ENCODE data around the gene TDRD12. TPM values are rescaled to one million over a fixed set of nuclear protein-coding genes. Genes with fewer than 3 reads are reported as not detected.
"Not testable (repeated sequence)": the region's sequence is repeated elsewhere in the genome, so short reads cannot be mapped to it uniquely, and the experiment has no call there.

The TDRD12 gene
- total RNA-seq, 1 experiment from 2014 or later = 0.64 TPM

DNA sequence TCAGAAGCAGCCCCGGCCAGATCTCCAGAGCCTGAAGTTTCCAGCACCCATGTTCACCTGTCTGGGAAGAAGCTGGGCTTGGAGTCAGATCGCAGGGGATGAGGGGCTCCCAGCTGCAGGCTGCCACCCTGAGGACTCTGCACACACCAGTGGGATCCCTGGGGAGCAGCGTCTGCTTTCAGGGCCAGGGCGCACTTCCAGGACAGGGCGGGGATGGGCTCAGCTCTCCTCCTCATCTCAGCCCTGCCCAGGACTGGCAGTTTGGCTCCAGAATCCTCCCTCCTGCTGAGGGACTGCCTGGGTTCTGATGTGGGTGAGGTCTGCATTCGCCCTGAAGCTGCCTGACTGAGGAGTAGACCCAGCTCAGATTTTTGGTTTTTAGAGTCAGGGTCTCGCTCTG is 146.5 kb downstream of the TDRD12 start:
- no peak for DNase-seq (ENCODE audit: low spot score)
- H3K36me3 ChIP-seq (ENCODE audit: insufficient read depth, low read length, poor library complexity, severe bottlenecking) = no peaks in the 10 kb centered on the region
- no peak overlapping the region for H3K27ac ChIP-seq (ENCODE audit: low read depth, low read length, poor library complexity, severe bottlenecking)
- CTCF ChIA-PET = no interaction called here
- H3K27me3 ChIP-seq (replicated peaks; ENCODE audit: insufficient read depth, low read depth, low read length, poor library complexity) = no peaks in the 10 kb centered on the region
- no peak for TF ChIP-seq EZH2 (IDR thresholded peaks at IDR 0.05; ENCODE audit: borderline replicate concordance, low read depth, low read length, poor library complexity, severe bottlenecking)
- TF ChIP-seq, protein P1, sequence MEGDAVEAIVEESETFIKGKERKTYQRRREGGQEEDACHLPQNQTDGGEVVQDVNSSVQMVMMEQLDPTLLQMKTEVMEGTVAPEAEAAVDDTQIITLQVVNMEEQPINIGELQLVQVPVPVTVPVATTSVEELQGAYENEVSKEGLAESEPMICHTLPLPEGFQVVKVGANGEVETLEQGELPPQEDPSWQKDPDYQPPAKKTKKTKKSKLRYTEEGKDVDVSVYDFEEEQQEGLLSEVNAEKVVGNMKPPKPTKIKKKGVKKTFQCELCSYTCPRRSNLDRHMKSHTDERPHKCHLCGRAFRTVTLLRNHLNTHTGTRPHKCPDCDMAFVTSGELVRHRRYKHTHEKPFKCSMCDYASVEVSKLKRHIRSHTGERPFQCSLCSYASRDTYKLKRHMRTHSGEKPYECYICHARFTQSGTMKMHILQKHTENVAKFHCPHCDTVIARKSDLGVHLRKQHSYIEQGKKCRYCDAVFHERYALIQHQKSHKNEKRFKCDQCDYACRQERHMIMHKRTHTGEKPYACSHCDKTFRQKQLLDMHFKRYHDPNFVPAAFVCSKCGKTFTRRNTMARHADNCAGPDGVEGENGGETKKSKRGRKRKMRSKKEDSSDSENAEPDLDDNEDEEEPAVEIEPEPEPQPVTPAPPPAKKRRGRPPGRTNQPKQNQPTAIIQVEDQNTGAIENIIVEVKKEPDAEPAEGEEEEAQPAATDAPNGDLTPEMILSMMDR (conservative IDR thresholded peaks at IDR 0.05; ENCODE audit: low read depth, low read length) = no peak
- no peaks in the 10 kb centered on the region for H3K4me1 ChIP-seq (ENCODE audit: insufficient read depth, low read length, poor library complexity, severe bottlenecking)
- BruUV-seq (replicated peaks) = no TSS peak
- H3K4me3 ChIP-seq (ENCODE audit: low read depth, low read length, poor library complexity, severe bottlenecking) = no peak overlapping the region
- intact Hi-C loops (cut with micrococcal nuclease; ENCODE audit: unreplicated experiment) = no loop called here
- H3K9me3 ChIP-seq (ENCODE audit: low read depth, low read length, poor library complexity, severe bottlenecking) = no peaks in the 10 kb centered on the region
- POLR2A ChIA-PET (ENCODE audit: low non-redundant PET) = no interaction called here

- no peak overlapping the region for H3K27ac ChIP-seq (ENCODE audit: low read depth, low read length, poor library complexity, severe bottlenecking)
- no peaks in the 10 kb centered on the region for H3K4me1 ChIP-seq (ENCODE audit: insufficient read depth, low read length, poor library complexity, severe bottlenecking)
- no peak overlapping the region for H3K4me3 ChIP-seq (ENCODE audit: low read depth, low read length, poor library complexity, severe bottlenecking)
- no peaks in the 10 kb centered on the region for H3K36me3 ChIP-seq (ENCODE audit: insufficient read depth, low read length, poor library complexity, severe bottlenecking)
- BruUV-seq (replicated peaks) = no TSS peak
- CTCF ChIA-PET = interaction anchor here (0.6 kb wide), 1 partner anchor 44 kb away, joined by 3 read pairs; no protein-coding TSS in a partner anchor
- POLR2A ChIA-PET (ENCODE audit: low non-redundant PET) = no interaction called here
- intact Hi-C loops (cut with micrococcal nuclease; ENCODE audit: unreplicated experiment) = no loop called here
- no peaks in the 10 kb centered on the region for H3K27me3 ChIP-seq (replicated peaks; ENCODE audit: insufficient read depth, low read depth, low read length, poor library complexity)
- TF ChIP-seq, protein P1 (conservative IDR thresholded peaks at IDR 0.05; ENCODE audit: low read depth, low read length) = no peak
- no peak for TF ChIP-seq EZH2 (IDR thresholded peaks at IDR 0.05; ENCODE audit: borderline replicate concordance, low read depth, low read length, poor library complexity, severe bottlenecking)
- H3K9me3 ChIP-seq (ENCODE audit: low read depth, low read length, poor library complexity, severe bottlenecking) = no peaks in the 10 kb centered on the region
- no peak for DNase-seq (ENCODE audit: low spot score)
These were observed 147.1 kb downstream of the TDRD12 start for GRCh38 chr19:32866564-32867265.

DNA sequence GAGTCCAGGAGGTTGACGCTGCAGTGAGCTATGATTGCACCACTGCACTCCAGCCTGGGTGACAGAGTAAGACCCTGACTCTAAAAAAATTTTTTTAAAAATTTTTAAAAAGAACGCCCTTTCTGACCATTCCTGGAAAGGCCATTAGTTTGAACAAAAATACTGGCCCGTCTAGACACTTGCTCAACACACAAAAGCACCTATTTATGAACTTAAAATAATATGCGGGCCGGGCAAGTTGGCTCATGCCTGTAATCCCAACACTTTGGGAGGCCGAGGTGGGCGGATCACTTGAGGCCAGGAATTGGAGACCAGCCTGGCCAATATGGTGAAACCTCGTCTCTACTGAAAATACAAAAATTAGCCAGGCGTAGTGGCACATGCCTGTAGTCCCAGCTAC is 147.9 kb downstream of the TDRD12 start:
- CTCF ChIA-PET = interaction anchor here (0.6 kb wide), 1 partner anchor 45 kb away, joined by 3 read pairs; no protein-coding TSS in a partner anchor
- H3K27ac ChIP-seq (ENCODE audit: low read depth, low read length, poor library complexity, severe bottlenecking); H3K27me3 ChIP-seq (replicated peaks; ENCODE audit: insufficient read depth, low read depth, low read length, poor library complexity); H3K4me1 ChIP-seq (ENCODE audit: insufficient read depth, low read length, poor library complexity, severe bottlenecking); H3K9me3 ChIP-seq (ENCODE audit: low read depth, low read length, poor library complexity, severe bottlenecking); BruUV-seq (replicated peaks); DNase-seq (ENCODE audit: low spot score); H3K36me3 ChIP-seq (ENCODE audit: insufficient read depth, low read length, poor library complexity, severe bottlenecking); intact Hi-C loops (cut with micrococcal nuclease; ENCODE audit: unreplicated experiment); H3K4me3 ChIP-seq (ENCODE audit: low read depth, low read length, poor library complexity, severe bottlenecking): not testable (repeated sequence)
- POLR2A ChIA-PET (ENCODE audit: low non-redundant PET) = interaction anchor here (0.6 kb wide), 1 partner anchor 147 kb away, joined by 4 read pairs; no protein-coding TSS in a partner anchor

All from A673 (cell line).